DND-41 (cell line): ENCODE results near the gene TAS2R50.

ENCODE experiments used
- ATAC-seq: fragments of 200-7000 bp; cut with Tn5 transposase; 3 replicates; pipeline ENCODE4 v1.9.1; 2021; ENCODE audit warnings: low read depth; ENCODE audit not compliant: insufficient read depth
- DNase-seq: peaks from one replicate; pipeline ENCODE4 v3.0.0-alpha.2; 2020
- H2AFZ ChIP-seq: 2 replicates; pipeline ENCODE4 v1.6.0; 2012; ENCODE audit warnings: low read depth, low read length
- H3K27ac ChIP-seq: 2 replicates; pipeline ENCODE4 v1.5.1; 2012; ENCODE audit warnings: low read length, inconsistent platforms
- H3K27me3 ChIP-seq: fragments of 200-600 bp; sonication (generic); 2 replicates; pipeline ENCODE4 v1.6.0; 2012; ENCODE audit warnings: low read length, mild to moderate bottlenecking, inconsistent platforms; ENCODE audit not compliant: insufficient read depth, poor library complexity
- H3K36me3 ChIP-seq: 2 replicates; pipeline ENCODE4 v1.5.1; 2012; ENCODE audit warnings: low read length, inconsistent platforms; ENCODE audit not compliant: insufficient read depth
- H3K4me1 ChIP-seq: 2 replicates; pipeline ENCODE4 v1.5.1; 2012; ENCODE audit warnings: mild to moderate bottlenecking, low read length; ENCODE audit not compliant: insufficient read depth
- H3K4me2 ChIP-seq: 2 replicates; pipeline ENCODE4 v1.6.0; 2012; ENCODE audit warnings: mild to moderate bottlenecking, moderate library complexity, low read length, inconsistent platforms; ENCODE audit not compliant: insufficient read depth
- H3K4me3 ChIP-seq, 2 experiments: fragments of 200-600 bp in 1 of 2; shearing (Covaris generic) in 1 of 2; 2 replicates each; pipeline ENCODE4 v1.5.1; 2012 to 2016; ENCODE audit warnings: inconsistent platforms in 2 of 2, low read length in 2 of 2, mild to moderate bottlenecking in 2 of 2, low read depth in 1 of 2, moderate library complexity in 1 of 2
- H3K79me2 ChIP-seq: 2 replicates; pipeline ENCODE4 v1.6.0; 2012; ENCODE audit warnings: low read length, inconsistent platforms; ENCODE audit not compliant: insufficient read depth
- H3K9ac ChIP-seq: 2 replicates; pipeline ENCODE4 v1.6.0; 2012; ENCODE audit warnings: low read depth, mild to moderate bottlenecking, inconsistent platforms, low read length, moderate library complexity
- H3K9me3 ChIP-seq: 2 replicates; pipeline ENCODE4 v1.5.1; 2012; ENCODE audit warnings: low read length, moderate library complexity, mild to moderate bottlenecking, inconsistent platforms; ENCODE audit not compliant: insufficient read depth, severe bottlenecking
- H4K20me1 ChIP-seq: 2 replicates; pipeline ENCODE4 v1.6.0; 2012; ENCODE audit warnings: low read length; ENCODE audit not compliant: insufficient read depth
- EZH2 ChIP-seq: IDR thresholded peaks from 3 replicates; pipeline ENCODE4 v1.6.1; 2012; ENCODE audit warnings: borderline replicate concordance, low read depth, mild to moderate bottlenecking, moderate library complexity, low read length, inconsistent platforms; ENCODE audit not compliant: severe bottlenecking
- TF ChIP-seq, protein P1 (sequence below): IDR thresholded peaks from 2 replicates; pipeline ENCODE4 v1.5.1; 2012; ENCODE audit warnings: borderline replicate concordance, low read length, moderate library complexity, mild to moderate bottlenecking; ENCODE audit not compliant: poor library complexity, severe bottlenecking; ENCODE audit errors: extremely low read depth

Gene TAS2R50

DNA sequence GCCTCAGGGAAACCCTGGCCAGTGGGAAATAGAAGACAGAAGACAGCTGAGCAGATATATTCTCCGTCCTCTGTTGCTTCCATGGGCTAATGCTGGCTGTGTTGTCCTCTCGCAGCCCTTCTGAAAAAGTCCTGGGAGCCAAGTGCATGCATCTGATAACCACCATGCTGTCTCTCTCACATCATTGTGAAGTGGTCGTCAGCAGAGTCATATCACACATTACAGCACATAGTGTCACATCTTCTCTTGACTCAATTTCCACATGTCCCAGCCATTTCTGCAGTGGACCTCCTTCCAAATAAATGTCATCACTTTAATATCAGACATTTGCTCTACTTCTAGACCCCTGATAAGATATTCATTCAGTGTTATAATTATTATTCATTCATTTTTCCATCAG lies 7.6 kb upstream of the TAS2R50 start:
- DNase-seq (no peak), ATAC-seq (no peak)
- Histone ChIP-seq H4K20me1 (no peaks in the 10 kb centered on the region), H3K4me1 (no peaks in the 10 kb centered on the region), H3K79me2 (no peaks in the 10 kb centered on the region), H3K4me3 (no peak overlapping the region), H3K36me3 (peaks cover 19% of the 10 kb centered on the region; the same call in 1 of the 2 replicates), H3K4me2 (no peak overlapping the region), H3K27me3 (no peaks in the 10 kb centered on the region), H2AFZ (no peak overlapping the region), H3K9ac (no peak overlapping the region), H3K27ac (no peak overlapping the region), H3K9me3 (no peaks in the 10 kb centered on the region)
- TF ChIP-seq, protein P1, sequence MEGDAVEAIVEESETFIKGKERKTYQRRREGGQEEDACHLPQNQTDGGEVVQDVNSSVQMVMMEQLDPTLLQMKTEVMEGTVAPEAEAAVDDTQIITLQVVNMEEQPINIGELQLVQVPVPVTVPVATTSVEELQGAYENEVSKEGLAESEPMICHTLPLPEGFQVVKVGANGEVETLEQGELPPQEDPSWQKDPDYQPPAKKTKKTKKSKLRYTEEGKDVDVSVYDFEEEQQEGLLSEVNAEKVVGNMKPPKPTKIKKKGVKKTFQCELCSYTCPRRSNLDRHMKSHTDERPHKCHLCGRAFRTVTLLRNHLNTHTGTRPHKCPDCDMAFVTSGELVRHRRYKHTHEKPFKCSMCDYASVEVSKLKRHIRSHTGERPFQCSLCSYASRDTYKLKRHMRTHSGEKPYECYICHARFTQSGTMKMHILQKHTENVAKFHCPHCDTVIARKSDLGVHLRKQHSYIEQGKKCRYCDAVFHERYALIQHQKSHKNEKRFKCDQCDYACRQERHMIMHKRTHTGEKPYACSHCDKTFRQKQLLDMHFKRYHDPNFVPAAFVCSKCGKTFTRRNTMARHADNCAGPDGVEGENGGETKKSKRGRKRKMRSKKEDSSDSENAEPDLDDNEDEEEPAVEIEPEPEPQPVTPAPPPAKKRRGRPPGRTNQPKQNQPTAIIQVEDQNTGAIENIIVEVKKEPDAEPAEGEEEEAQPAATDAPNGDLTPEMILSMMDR: no peak
- TF ChIP-seq EZH2: no peak

DNA sequence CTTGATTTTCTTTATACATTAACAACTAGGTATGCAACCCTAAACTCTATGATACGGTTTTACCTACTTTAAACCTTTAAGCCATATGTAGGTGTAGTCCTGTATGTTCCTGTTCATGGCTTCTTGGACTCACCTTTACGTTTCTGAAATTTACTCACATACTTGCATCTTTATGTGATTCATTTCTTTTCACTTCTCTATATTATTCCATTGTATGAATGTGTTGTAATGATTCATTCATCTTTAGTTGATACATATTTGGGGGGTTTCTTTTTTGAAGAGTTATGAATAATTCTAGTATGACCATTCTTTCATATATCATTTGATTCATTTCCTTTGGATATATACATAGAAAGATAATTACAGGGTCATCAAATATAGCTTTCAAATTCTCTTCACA lies 2.4 kb upstream of the TAS2R50 start:
- Histone ChIP-seq H3K36me3 (peaks cover 10% of the 10 kb centered on the region; the same call in 1 of the 2 replicates), H3K4me1 (no peaks in the 10 kb centered on the region), H4K20me1 (peaks cover 17% of the 10 kb centered on the region; the same call in 1 of the 2 replicates), H3K4me2 (no peak overlapping the region), H3K9me3 (no peaks in the 10 kb centered on the region), H3K79me2 (no peaks in the 10 kb centered on the region), H3K9ac (no peak overlapping the region), H3K27ac (no peak overlapping the region), H3K4me3 (no peak overlapping the region), H3K27me3 (no peaks in the 10 kb centered on the region), H2AFZ (no peak overlapping the region)
- TF ChIP-seq, protein P1: no peak
- TF ChIP-seq EZH2: no peak
- ATAC-seq (no peak), DNase-seq (no peak)

GRCh38 chr12:10982244-10982643 lies 4.5 kb downstream of the TAS2R50 start:
- H4K20me1 ChIP-seq: peaks cover 66% of the 10 kb centered on the region
- no peak overlapping the region for H3K27ac ChIP-seq
- H3K9ac ChIP-seq: no peak overlapping the region
- H3K79me2 ChIP-seq: 0 out of 2 replicates have a peak, but pooled peaks cover 8% of the 10 kb centered on the region
- no peaks in the 10 kb centered on the region for H3K36me3 ChIP-seq
- DNase-seq (peak; percentile 67), ATAC-seq (peak; percentile 99)
- H3K4me2 ChIP-seq: no peak overlapping the region
- no peak for TF ChIP-seq EZH2
- TF ChIP-seq, protein P1: no peak
- peaks cover 13% of the 10 kb centered on the region for H3K4me1 ChIP-seq
- H3K27me3 ChIP-seq: no peaks in the 10 kb centered on the region
- H3K4me3 ChIP-seq: no peak overlapping the region
- H3K9me3 ChIP-seq: no peaks in the 10 kb centered on the region
- H2AFZ ChIP-seq: no peak overlapping the region

DNA sequence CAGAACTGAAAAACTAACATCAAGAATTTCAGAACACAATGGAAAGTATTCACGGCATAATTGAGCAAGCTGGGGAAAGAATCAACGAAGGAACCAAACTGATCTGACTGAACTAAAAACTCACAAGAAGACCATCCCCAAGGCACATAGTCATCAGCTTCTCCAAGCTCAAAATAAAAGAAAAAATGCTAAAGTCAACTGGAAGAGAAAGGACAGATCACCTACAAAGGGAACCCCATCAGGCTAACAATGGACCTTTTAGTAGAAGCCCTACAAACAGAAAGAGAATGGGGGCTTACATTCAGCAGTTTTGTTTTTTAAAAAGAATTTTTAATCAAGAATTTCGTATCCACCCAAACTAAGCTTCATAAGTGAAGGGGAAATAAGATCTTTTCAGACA lies 11.7 kb downstream of the TAS2R50 start:
- ATAC-seq (no peak), DNase-seq (no peak)
- no peak for TF ChIP-seq EZH2
- TF ChIP-seq, protein P1: no peak
- Histone ChIP-seq H3K27ac (no peak overlapping the region), H3K9me3 (no peaks in the 10 kb centered on the region), H3K4me2 (no peak overlapping the region), H4K20me1 (peaks cover 53% of the 10 kb centered on the region; the same call in 1 of the 2 replicates), H3K36me3 (no peaks in the 10 kb centered on the region), H2AFZ (no peak overlapping the region), H3K9ac (no peak overlapping the region), H3K4me3 (no peak overlapping the region), H3K27me3 (no peaks in the 10 kb centered on the region), H3K4me1 (no peaks in the 10 kb centered on the region), H3K79me2 (0 out of 2 replicates have a peak, but pooled peaks cover 15% of the 10 kb centered on the region)
